Loucy (cell line): ENCODE data around the gene MRPS23.

Source experiments
- EZH2phosphoT487 ChIP-seq: fragments of 200-600 bp; IDR thresholded peaks from 2 replicates; pipeline ENCODE4 v1.6.1; 2018; ENCODE audit warnings: antibody characterized with exemption, mild to moderate bottlenecking, moderate library complexity, borderline replicate concordance
- TF ChIP-seq, protein P1 (sequence below): fragments of 200-600 bp; sonication (generic); conservative IDR thresholded peaks from 2 replicates; pipeline ENCODE4 v1.5.1; 2014; ENCODE audit warnings: mild to moderate bottlenecking, antibody characterized with exemption, low read length

DNA sequence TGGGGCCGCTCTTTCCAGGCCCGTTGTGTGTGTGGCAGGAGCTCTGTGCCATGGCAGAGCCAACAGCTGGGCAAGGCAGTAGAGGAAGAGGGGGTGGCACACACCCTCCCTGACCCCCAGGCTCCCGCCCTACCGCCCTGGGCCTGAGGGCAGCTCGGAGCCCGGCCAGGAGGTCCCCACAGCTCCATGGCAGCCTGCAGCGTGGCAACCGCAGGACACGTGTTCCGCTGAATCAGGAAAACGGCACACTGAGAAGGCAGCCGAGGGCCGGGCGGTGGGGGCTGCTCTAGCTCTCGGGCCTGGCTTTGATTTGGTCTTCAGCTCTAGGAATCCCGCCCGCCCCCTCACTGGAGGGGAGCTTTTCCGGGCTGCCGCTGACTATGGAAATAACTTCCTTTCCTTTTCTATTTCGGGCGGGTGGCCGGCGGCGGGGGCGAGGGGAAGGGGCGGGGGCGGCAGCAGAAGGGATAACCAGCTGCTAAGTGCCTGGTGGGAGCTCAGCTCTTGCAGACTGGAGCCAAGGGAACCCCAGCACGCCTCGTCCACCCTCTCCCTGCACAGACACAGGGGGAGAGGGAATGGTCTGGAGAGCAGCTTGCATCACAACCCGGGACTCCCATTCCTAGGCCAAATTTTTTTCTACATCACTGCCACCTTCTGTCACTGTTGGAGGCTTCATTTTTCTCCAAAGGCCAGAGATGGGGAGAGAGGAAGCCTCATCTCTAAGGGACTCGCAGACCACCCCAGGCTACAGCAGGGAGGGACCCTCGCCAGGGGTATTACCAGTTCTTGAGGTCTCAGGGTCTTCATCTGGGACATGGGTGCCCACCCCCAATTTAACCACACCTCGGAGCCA lies 24.8 kb upstream of the MRPS23 start:
- TF ChIP-seq, protein P1, sequence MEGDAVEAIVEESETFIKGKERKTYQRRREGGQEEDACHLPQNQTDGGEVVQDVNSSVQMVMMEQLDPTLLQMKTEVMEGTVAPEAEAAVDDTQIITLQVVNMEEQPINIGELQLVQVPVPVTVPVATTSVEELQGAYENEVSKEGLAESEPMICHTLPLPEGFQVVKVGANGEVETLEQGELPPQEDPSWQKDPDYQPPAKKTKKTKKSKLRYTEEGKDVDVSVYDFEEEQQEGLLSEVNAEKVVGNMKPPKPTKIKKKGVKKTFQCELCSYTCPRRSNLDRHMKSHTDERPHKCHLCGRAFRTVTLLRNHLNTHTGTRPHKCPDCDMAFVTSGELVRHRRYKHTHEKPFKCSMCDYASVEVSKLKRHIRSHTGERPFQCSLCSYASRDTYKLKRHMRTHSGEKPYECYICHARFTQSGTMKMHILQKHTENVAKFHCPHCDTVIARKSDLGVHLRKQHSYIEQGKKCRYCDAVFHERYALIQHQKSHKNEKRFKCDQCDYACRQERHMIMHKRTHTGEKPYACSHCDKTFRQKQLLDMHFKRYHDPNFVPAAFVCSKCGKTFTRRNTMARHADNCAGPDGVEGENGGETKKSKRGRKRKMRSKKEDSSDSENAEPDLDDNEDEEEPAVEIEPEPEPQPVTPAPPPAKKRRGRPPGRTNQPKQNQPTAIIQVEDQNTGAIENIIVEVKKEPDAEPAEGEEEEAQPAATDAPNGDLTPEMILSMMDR = no peak
- TF ChIP-seq EZH2phosphoT487 = no peak
